GM12891 (cell line): ENCODE results near the gene CEP41.
"Not testable (repeated sequence)": the region's sequence is repeated elsewhere in the genome, so short reads cannot be mapped to it uniquely, and the experiment has no call there.

Experiments
- POLR2A ChIP-seq: IDR thresholded peaks from 2 replicates; pipeline ENCODE4 v1.6.1; 2011; ENCODE audit warnings: low read depth, low read length, control low read depth
- POLR2AphosphoS5 ChIP-seq: IDR thresholded peaks from 2 replicates; pipeline ENCODE4 v1.6.1; 2011; ENCODE audit warnings: low read depth, low read length, control low read depth

- not testable (repeated sequence) for TF ChIP-seq POLR2A, POLR2AphosphoS5
Measured at GRCh38 chr7:130451344-130451743, 10.5 kb upstream of the CEP41 start.
